ENCODE measurements around the gene RGS7. TPM values are rescaled to one million over a fixed set of nuclear protein-coding genes. Genes with fewer than 3 reads are reported as not detected.

Gene RGS7
- total RNA-seq, 4 donors from 2014 or later: 0.47 TPM; not detected in 3

- no peak for TF ChIP-seq CTCF (IDR thresholded peaks at IDR 0.05)
- no peak for ATAC-seq (ENCODE audit: low FRiP score)
- no peak for DNase-seq (ENCODE audit: low spot score)
Observed at GRCh38 chr1:241263346-241263745, 93.7 kb downstream of the RGS7 start.

- DNase-seq (ENCODE audit: low spot score) (no peak), ATAC-seq (ENCODE audit: low FRiP score) (no peak)
- TF ChIP-seq CTCF (IDR thresholded peaks at IDR 0.05): no peak
Observed at GRCh38 chr1:241253471-241253870, 103.5 kb downstream of the RGS7 start.

- no peak for TF ChIP-seq CTCF (IDR thresholded peaks at IDR 0.05)
- ATAC-seq (ENCODE audit: low FRiP score) (no peak), DNase-seq (ENCODE audit: low spot score) (no peak)
Observed at GRCh38 chr1:241250465-241250864, 106.5 kb downstream of the RGS7 start.

GRCh38 chr1:241240069-241240468 lies 116.9 kb downstream of the RGS7 start:
- ATAC-seq (ENCODE audit: low FRiP score): no peak
- no peak for TF ChIP-seq CTCF (IDR thresholded peaks at IDR 0.05)
- no peak for DNase-seq (ENCODE audit: low spot score)

- DNase-seq (ENCODE audit: low spot score) (no peak), ATAC-seq (ENCODE audit: low FRiP score) (no peak)
- TF ChIP-seq CTCF (IDR thresholded peaks at IDR 0.05): no peak
Observed at GRCh38 chr1:241237873-241238272, 119.1 kb downstream of the RGS7 start.

- ATAC-seq (ENCODE audit: low FRiP score): no peak
- DNase-seq (ENCODE audit: low spot score): no peak
- TF ChIP-seq CTCF (IDR thresholded peaks at IDR 0.05): no peak
Observed at GRCh38 chr1:241235256-241235897, 121.6 kb downstream of the RGS7 start.

- no peak for DNase-seq (ENCODE audit: low spot score)
- TF ChIP-seq CTCF (IDR thresholded peaks at IDR 0.05): no peak
- no peak for ATAC-seq (ENCODE audit: low FRiP score)
Observed at GRCh38 chr1:241229711-241230110, 127.3 kb downstream of the RGS7 start.
